ENCODE results near the gene ATP8B4. TPM values are rescaled to one million over a fixed set of nuclear protein-coding genes. Genes with fewer than 3 reads are reported as not detected.

The ATP8B4 gene
- polyA plus RNA-seq, 1 of the 3 experiments (the other 2 are of a cell fraction), result 0.03 TPM

- Histone ChIP-seq H3K79me2 (ENCODE audit: insufficient read depth) (no peaks in the 10 kb centered on the region), H3K9me2 (no peaks in the 10 kb centered on the region), H3K27ac (ENCODE audit: low read depth in 2 of 2, low read length in 1 of 2) (no peak overlapping the region), H2AFZ (ENCODE audit: low read depth) (no peak overlapping the region), H3K9ac (no peak overlapping the region), H4K20me1 (ENCODE audit: insufficient read depth) (no peaks in the 10 kb centered on the region), H3K27me3 (ENCODE audit: insufficient read depth) (no peaks in the 10 kb centered on the region), H3K4me2 (no peak overlapping the region), H3K4me1 (ENCODE audit: control insufficient read depth in 1 of 2, insufficient read depth in 2 of 2, low read depth in 1 of 2, low read length in 1 of 2) (no peaks in the 10 kb centered on the region), H3K36me3 (replicated peaks in 1 of 2; ENCODE audit: control insufficient read depth in 1 of 2, insufficient read depth in 2 of 2, low read length in 1 of 2) (no peaks in the 10 kb centered on the region), H3K9me3 (no peaks in the 10 kb centered on the region), H3F3A (replicated peaks; ENCODE audit: insufficient read depth) (no peaks in the 10 kb centered on the region), H3K4me3 (ENCODE audit: low read depth in 2 of 2, low read length in 1 of 2) (no peak overlapping the region)
- 60% methylated on average over 5 of the region's 5 CpGs for WGBS (ENCODE audit: low lambda C conversion rate)
- CTCF ChIA-PET, result no interaction called here
- TF ChIP-seq POLR2AphosphoS5 (IDR thresholded peaks at IDR 0.05; ENCODE audit: low read depth, low read length), result no peak
- no peak for DNase-seq
- POLR2A ChIA-PET, result no interaction called here
These were observed 203.2 kb downstream of the ATP8B4 start for GRCh38 chr15:49915822-49916221.

DNA sequence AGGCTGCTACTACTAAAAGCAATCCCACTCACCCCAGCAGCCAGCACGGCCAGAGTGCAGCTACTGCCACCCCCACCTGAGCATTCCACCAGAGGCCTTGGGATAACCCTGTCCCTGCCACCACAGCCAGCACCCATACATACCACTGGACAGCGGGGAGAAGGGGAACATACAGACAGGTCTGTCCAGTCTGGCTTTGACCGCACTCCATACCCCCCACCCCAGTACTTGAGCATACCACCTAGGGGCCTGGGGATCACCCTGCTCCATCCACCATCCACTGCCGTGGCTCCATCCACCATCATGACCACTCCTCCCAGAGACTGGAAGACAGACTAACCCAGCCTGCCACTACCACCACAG, 210.1 kb downstream of the ATP8B4 start:
- Histone ChIP-seq H2AFZ (ENCODE audit: low read depth) (no peak overlapping the region), H3K9ac (no peak overlapping the region), H4K20me1 (ENCODE audit: insufficient read depth) (no peaks in the 10 kb centered on the region), H3K36me3 (replicated peaks in 1 of 2; ENCODE audit: control insufficient read depth in 1 of 2, insufficient read depth in 2 of 2, low read length in 1 of 2) (no peaks in the 10 kb centered on the region), H3K9me3 (no peaks in the 10 kb centered on the region), H3K27me3 (ENCODE audit: insufficient read depth) (no peaks in the 10 kb centered on the region), H3F3A (replicated peaks; ENCODE audit: insufficient read depth) (no peaks in the 10 kb centered on the region), H3K27ac (ENCODE audit: low read depth in 2 of 2, low read length in 1 of 2) (no peak overlapping the region), H3K4me1 (ENCODE audit: control insufficient read depth in 1 of 2, insufficient read depth in 2 of 2, low read depth in 1 of 2, low read length in 1 of 2) (no peaks in the 10 kb centered on the region), H3K4me2 (no peak overlapping the region), H3K79me2 (ENCODE audit: insufficient read depth) (no peaks in the 10 kb centered on the region), H3K4me3 (ENCODE audit: low read depth in 2 of 2, low read length in 1 of 2) (no peak overlapping the region), H3K9me2 (no peaks in the 10 kb centered on the region; the same call in 1 of the 2 replicates)
- DNase-seq, result no peak
- no peak for TF ChIP-seq GATA2 (CRISPR knock-in tag; IDR thresholded peaks at IDR 0.05)
- CTCF ChIA-PET, result interaction anchor here (0.5 kb wide), 1 partner anchor 449 kb away, joined by 3 read pairs; no protein-coding TSS in a partner anchor
- WGBS (ENCODE audit: low lambda C conversion rate), result 67% methylated on average over 1 of the region's 4 CpGs
- POLR2A ChIA-PET, result no interaction called here

DNA sequence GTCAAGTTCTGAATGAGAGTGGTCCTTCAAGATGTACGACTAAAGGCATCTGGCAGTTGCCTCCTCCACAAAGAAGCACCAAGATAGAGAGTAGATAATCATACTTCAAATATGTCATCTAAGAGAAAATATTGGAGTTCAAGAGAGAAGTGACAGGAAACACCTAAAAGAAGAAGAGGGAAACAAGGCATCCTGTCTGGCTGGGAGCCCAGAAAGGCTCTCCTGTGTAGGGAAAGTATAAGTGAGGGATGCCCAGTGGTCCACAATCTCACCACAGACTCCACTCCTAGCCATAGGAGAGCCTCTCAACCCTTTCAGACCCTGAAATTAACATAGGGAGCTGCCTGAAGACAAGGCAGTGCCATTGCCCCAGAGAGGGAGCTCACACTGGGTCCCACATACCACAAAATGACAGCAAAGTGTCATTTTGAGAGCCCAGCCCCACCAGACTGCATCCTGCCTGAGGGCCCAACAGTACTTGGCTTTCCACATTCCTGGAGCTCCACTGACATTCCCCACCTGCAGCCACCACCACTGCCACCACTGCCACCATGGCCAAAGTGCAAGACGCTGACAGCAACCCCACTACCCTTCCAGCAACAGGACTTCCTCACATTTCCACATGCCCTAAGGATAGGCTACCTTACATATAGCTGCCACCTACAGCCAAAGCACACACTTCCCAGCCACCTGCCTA, 210.6 kb downstream of the ATP8B4 start:
- no peak overlapping the region for H3K27ac ChIP-seq (ENCODE audit: low read depth in 2 of 2, low read length in 1 of 2)
- WGBS (ENCODE audit: low lambda C conversion rate), result 57% methylated on average over 2 of the region's 2 CpGs

More for the DNA sequence above, 210.6 kb downstream of the ATP8B4 start:
- DNase-seq, result no peak
- H3K4me3 ChIP-seq (ENCODE audit: low read depth in 2 of 2, low read length in 1 of 2), result no peak overlapping the region
- H3K4me2 ChIP-seq, result no peak overlapping the region
- H3K79me2 ChIP-seq (ENCODE audit: insufficient read depth), result no peaks in the 10 kb centered on the region
- no peaks in the 10 kb centered on the region; the same call in 1 of the 2 replicates for H3K9me2 ChIP-seq
- no peaks in the 10 kb centered on the region for H3K36me3 ChIP-seq (replicated peaks in 1 of 2; ENCODE audit: control insufficient read depth in 1 of 2, insufficient read depth in 2 of 2, low read length in 1 of 2)
- H3F3A ChIP-seq (replicated peaks; ENCODE audit: insufficient read depth), result no peaks in the 10 kb centered on the region
- H2AFZ ChIP-seq (ENCODE audit: low read depth), result no peak overlapping the region
- CTCF ChIA-PET, result interaction anchor here (0.5 kb wide), 1 partner anchor 449 kb away, joined by 3 read pairs; no protein-coding TSS in a partner anchor
- H3K4me1 ChIP-seq (ENCODE audit: control insufficient read depth in 1 of 2, insufficient read depth in 2 of 2, low read depth in 1 of 2, low read length in 1 of 2), result no peaks in the 10 kb centered on the region
- no peak for TF ChIP-seq EZH2phosphoT487 (IDR thresholded peaks at IDR 0.05; ENCODE audit: borderline replicate concordance, low read depth)
- TF ChIP-seq JUND (IDR thresholded peaks at IDR 0.05), result no peak
- no peak for TF ChIP-seq CHD2 (IDR thresholded peaks at IDR 0.05; ENCODE audit: low read length, partially characterized antibody)
- TF ChIP-seq ELF1 (IDR thresholded peaks at IDR 0.05), result no peak
- TF ChIP-seq IRF3 (IDR thresholded peaks at IDR 0.05; ENCODE audit: low read depth, low read length), result no peak
- TF ChIP-seq RCOR1 (IDR thresholded peaks at IDR 0.05; ENCODE audit: low read length), result no peak
- no peak for TF ChIP-seq MAX (IDR thresholded peaks at IDR 0.05; ENCODE audit: low read depth)
- H3K9me3 ChIP-seq, result no peaks in the 10 kb centered on the region
- no peak overlapping the region for H3K9ac ChIP-seq
- POLR2A ChIA-PET, result no interaction called here
- H3K27me3 ChIP-seq (ENCODE audit: insufficient read depth), result no peaks in the 10 kb centered on the region
- H4K20me1 ChIP-seq (ENCODE audit: insufficient read depth), result no peaks in the 10 kb centered on the region

Measured in SK-N-SH (cell line).